HUES6 (cell line): ENCODE results near the gene HSBP1L1.

ENCODE experiments used
- H3K27ac ChIP-seq: 2 replicates; pipeline ENCODE4 v1.7.0; 2013; ENCODE audit warnings: low read depth, mild to moderate bottlenecking, low read length, inconsistent platforms
- H3K27me3 ChIP-seq: 2 replicates; pipeline ENCODE4 v1.6.1; 2013; ENCODE audit warnings: low read length; ENCODE audit not compliant: control insufficient read depth, insufficient read depth
- H3K36me3 ChIP-seq: 2 replicates; pipeline ENCODE4 v1.6.1; 2013; ENCODE audit warnings: low read length; ENCODE audit not compliant: control insufficient read depth, insufficient read depth
- H3K4me1 ChIP-seq: 2 replicates; pipeline ENCODE4 v1.6.1; 2013; ENCODE audit warnings: low read length; ENCODE audit not compliant: control insufficient read depth, insufficient read depth
- H3K4me3 ChIP-seq: 2 replicates; pipeline ENCODE4 v1.5.1; 2013; ENCODE audit warnings: low read depth, low read length
- H3K9ac ChIP-seq: one replicate; pipeline ENCODE4 v1.6.1; 2013; ENCODE audit warnings: mild to moderate bottlenecking, low read length
- H3K9me3 ChIP-seq: 2 replicates; pipeline ENCODE4 v1.6.1; 2013; ENCODE audit warnings: low read depth, low read length; ENCODE audit not compliant: control insufficient read depth, insufficient read depth

Gene HSBP1L1

GRCh38 chr18:79940814-79941472 is 23.5 kb upstream of the HSBP1L1 start:
- Histone ChIP-seq H3K4me1 (peaks cover 7% of the 10 kb centered on the region; the same call in 1 of the 2 replicates), H3K36me3 (peaks cover 12% of the 10 kb centered on the region), H3K9ac (no peak overlapping the region), H3K4me3 (no peak overlapping the region), H3K27ac (no peak overlapping the region), H3K27me3 (no peaks in the 10 kb centered on the region), H3K9me3 (peaks cover 2% of the 10 kb centered on the region; the same call in 1 of the 2 replicates)

GRCh38 chr18:79941473-79942119 is 22.8 kb upstream of the HSBP1L1 start:
- Histone ChIP-seq H3K9me3 (no peaks in the 10 kb centered on the region), H3K27me3 (no peaks in the 10 kb centered on the region), H3K4me3 (no peak overlapping the region), H3K36me3 (peaks cover 10% of the 10 kb centered on the region; the same call in 1 of the 2 replicates), H3K9ac (no peak overlapping the region), H3K4me1 (peaks cover 7% of the 10 kb centered on the region; the same call in 1 of the 2 replicates), H3K27ac (no peak overlapping the region)

GRCh38 chr18:79942211-79942610 is 22.2 kb upstream of the HSBP1L1 start:
- Histone ChIP-seq H3K4me1 (peaks cover 7% of the 10 kb centered on the region; the same call in 1 of the 2 replicates), H3K4me3 (no peak overlapping the region), H3K27me3 (no peaks in the 10 kb centered on the region), H3K9ac (no peak overlapping the region), H3K9me3 (no peaks in the 10 kb centered on the region), H3K27ac (no peak overlapping the region), H3K36me3 (peaks cover 10% of the 10 kb centered on the region; the same call in 1 of the 2 replicates)

GRCh38 chr18:79942786-79943607 is 21.4 kb upstream of the HSBP1L1 start:
- Histone ChIP-seq H3K9ac (no peak overlapping the region), H3K36me3 (peaks cover 10% of the 10 kb centered on the region; the same call in 1 of the 2 replicates), H3K27me3 (no peaks in the 10 kb centered on the region), H3K4me1 (peaks cover 7% of the 10 kb centered on the region; the same call in 1 of the 2 replicates), H3K4me3 (no peak overlapping the region), H3K27ac (no peak overlapping the region), H3K9me3 (no peaks in the 10 kb centered on the region)

- Histone ChIP-seq H3K36me3 (peaks cover 10% of the 10 kb centered on the region; the same call in 1 of the 2 replicates), H3K9me3 (no peaks in the 10 kb centered on the region), H3K27me3 (no peaks in the 10 kb centered on the region), H3K4me3 (no peak overlapping the region), H3K4me1 (peaks cover 7% of the 10 kb centered on the region; the same call in 1 of the 2 replicates), H3K9ac (no peak overlapping the region), H3K27ac (no peak overlapping the region)
Measured at GRCh38 chr18:79943608-79944125, 20.8 kb upstream of the HSBP1L1 start.

- no peak overlapping the region for H3K4me3 ChIP-seq
- no peaks in the 10 kb centered on the region; the same call in 1 of the 2 replicates for H3K27me3 ChIP-seq
- no peak overlapping the region for H3K9ac ChIP-seq
- H3K9me3 ChIP-seq, result no peaks in the 10 kb centered on the region
- H3K36me3 ChIP-seq, result peaks cover 10% of the 10 kb centered on the region; the same call in 1 of the 2 replicates
- H3K27ac ChIP-seq, result no peak overlapping the region
- H3K4me1 ChIP-seq, result peaks cover 7% of the 10 kb centered on the region; the same call in 1 of the 2 replicates
Measured at GRCh38 chr18:79944126-79944731, 20.2 kb upstream of the HSBP1L1 start.

- Histone ChIP-seq H3K4me1 (peaks cover 7% of the 10 kb centered on the region; the same call in 1 of the 2 replicates), H3K36me3 (peaks cover 10% of the 10 kb centered on the region; the same call in 1 of the 2 replicates), H3K27ac (no peak overlapping the region)
Measured at GRCh38 chr18:79944746-79945117, 19.7 kb upstream of the HSBP1L1 start.

GRCh38 chr18:79945118-79946042 is 19.1 kb upstream of the HSBP1L1 start:
- Histone ChIP-seq H3K27me3 (peaks cover 9% of the 10 kb centered on the region), H3K36me3 (peaks cover 10% of the 10 kb centered on the region; the same call in 1 of the 2 replicates), H3K27ac (no peak overlapping the region), H3K9ac (no peak overlapping the region), H3K4me1 (peaks cover 10% of the 10 kb centered on the region; the same call in 1 of the 2 replicates), H3K4me3 (no peak overlapping the region), H3K9me3 (no peaks in the 10 kb centered on the region)

More at GRCh38 chr18:79944746-79945117, 19.7 kb upstream of the HSBP1L1 start:
- Histone ChIP-seq H3K27me3 (peaks cover 3% of the 10 kb centered on the region), H3K9me3 (no peaks in the 10 kb centered on the region), H3K9ac (no peak overlapping the region), H3K4me3 (no peak overlapping the region)

GRCh38 chr18:79947054-79947755 is 17.2 kb upstream of the HSBP1L1 start:
- H3K9ac ChIP-seq, result no peak overlapping the region
- H3K9me3 ChIP-seq, result no peaks in the 10 kb centered on the region
- no peak overlapping the region for H3K4me3 ChIP-seq
- H3K27me3 ChIP-seq, result peaks cover 19% of the 10 kb centered on the region
- peaks cover 13% of the 10 kb centered on the region; the same call in 1 of the 2 replicates for H3K4me1 ChIP-seq
- no peaks in the 10 kb centered on the region for H3K36me3 ChIP-seq
- no peak overlapping the region for H3K27ac ChIP-seq
